Measurements from ENCODE around the gene STMN3. TPM values are rescaled to one million over a fixed set of nuclear protein-coding genes. Genes with fewer than 3 reads are reported as not detected.

STMN3 gene
- total RNA-seq, 1 experiment from 2014 or later = 138 TPM

DNA sequence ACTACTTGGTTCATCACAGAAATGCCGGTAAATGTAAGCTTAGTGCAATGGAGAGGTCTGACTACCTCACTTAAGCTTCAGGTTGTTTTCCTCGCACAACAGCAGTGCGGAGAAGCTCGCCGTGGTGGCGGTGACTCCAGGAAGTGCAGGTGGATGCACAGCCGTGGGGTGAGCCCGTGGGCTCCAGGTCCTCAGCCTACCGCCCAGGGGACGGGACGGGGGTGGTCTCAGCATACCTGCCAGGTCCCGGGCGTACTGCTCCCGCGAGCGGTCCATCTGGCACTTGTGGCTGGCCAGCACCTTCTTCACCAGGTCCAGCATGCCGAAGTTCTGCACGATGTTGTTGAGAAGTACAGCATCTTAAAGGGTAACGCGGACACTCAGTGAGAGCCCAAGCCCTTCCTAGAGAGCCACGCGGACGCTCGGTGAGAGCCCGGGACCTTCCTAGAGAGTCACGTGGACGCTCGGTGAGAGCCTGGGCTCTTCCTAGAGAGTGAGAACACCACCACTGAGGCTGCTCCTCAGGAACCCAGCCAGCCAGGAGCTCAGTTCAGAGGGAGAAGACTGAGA, 61.4 kb downstream of the STMN3 start:
- no peak for TF ChIP-seq ELF1 (IDR thresholded peaks at IDR 0.05; ENCODE audit: borderline replicate concordance, low read depth)
- no peak for TF ChIP-seq TCF7L2 (IDR thresholded peaks at IDR 0.05; ENCODE audit: borderline replicate concordance, extremely low read depth, insufficient read depth, insufficient read length)
- TF ChIP-seq SRF (IDR thresholded peaks at IDR 0.05; ENCODE audit: low read depth) = no peak
- no peak for TF ChIP-seq ZFX (IDR thresholded peaks at IDR 0.05)
- no peak for TF ChIP-seq RAD21 (IDR thresholded peaks at IDR 0.05; ENCODE audit: low read depth)
- no peak overlapping the region for H3K4me3 ChIP-seq (replicated peaks in 1 of 2; ENCODE audit: low read depth in 1 of 2, low read length in 2 of 2)
- H3K36me3 ChIP-seq (ENCODE audit: control insufficient read depth in 1 of 2, insufficient read depth in 2 of 2, low read length in 2 of 2) = no peaks in the 10 kb centered on the region
- ATAC-seq = no peak
- ChIA-PET RAD21 (ENCODE audit: low non-redundant PET in 1 of 2, low total read pairs in 2 of 2, uncharacterized antibody in 2 of 2, unreplicated experiment in 2 of 2) (no interaction called here), POLR2A (interaction anchor here (0.5 kb wide), 1 partner anchor 50 kb away, joined by 5 read pairs; no protein-coding TSS in a partner anchor), CTCF (no interaction called here)
- no peaks in the 10 kb centered on the region for H3K79me2 ChIP-seq (ENCODE audit: insufficient read depth, low read length)
- no TSS peak for BruUV-seq (replicated peaks)
- intact Hi-C loops (cut with micrococcal nuclease) = no loop called here
- H3K9me3 ChIP-seq (ENCODE audit: control insufficient read depth in 1 of 2, insufficient read depth in 1 of 2, low read depth in 1 of 2, low read length in 2 of 2) = no peaks in the 10 kb centered on the region
- H3K9me2 ChIP-seq (ENCODE audit: insufficient read depth) = no peaks in the 10 kb centered on the region
- no peak overlapping the region for H3K27ac ChIP-seq (ENCODE audit: low read depth, low read length)
- no peak overlapping the region for H3K9ac ChIP-seq (ENCODE audit: low read length)
- peaks cover 0 to 7% of the 10 kb centered on the region in 2 experiments; a peak in 2 of 4 replicates for H3K4me1 ChIP-seq (ENCODE audit: control insufficient read depth in 1 of 2, insufficient read depth in 2 of 2, low read length in 2 of 2)
- no peaks in the 10 kb centered on the region for H4K20me1 ChIP-seq (ENCODE audit: insufficient read depth)
- no peak for DNase-seq (ENCODE audit: low read depth, low spot score)
- H2AFZ ChIP-seq (ENCODE audit: low read depth, low read length, poor library complexity, severe bottlenecking) = no peak overlapping the region
- no peak overlapping the region for H3K4me2 ChIP-seq (ENCODE audit: low read length)
- no peaks in the 10 kb centered on the region for H3K27me3 ChIP-seq (ENCODE audit: insufficient read depth, low read length)

DNA sequence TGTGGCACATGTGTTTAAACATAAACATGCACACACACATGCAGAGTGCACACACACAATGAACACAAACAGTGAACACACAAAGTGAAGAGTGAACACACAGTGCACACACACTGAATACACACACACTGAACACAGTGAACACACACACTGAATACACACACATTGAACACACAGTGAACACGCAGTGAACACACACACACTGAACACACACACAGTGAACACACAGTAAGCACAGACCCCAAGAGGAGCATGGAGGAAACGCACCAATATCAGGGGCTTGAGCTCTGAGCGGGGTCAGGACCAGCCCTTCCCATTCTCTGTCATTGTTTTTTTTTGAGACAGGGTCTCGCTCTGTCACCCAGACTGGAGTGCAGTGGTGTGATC, 62.1 kb downstream of the STMN3 start:
- Histone ChIP-seq H3K27ac (ENCODE audit: low read depth, low read length) (no peak overlapping the region), H3K4me1 (ENCODE audit: control insufficient read depth in 1 of 2, insufficient read depth in 2 of 2, low read length in 2 of 2) (peaks cover 0 to 7% of the 10 kb centered on the region in 2 experiments; a peak in 2 of 4 replicates), H3K79me2 (ENCODE audit: insufficient read depth, low read length) (no peaks in the 10 kb centered on the region), H4K20me1 (ENCODE audit: insufficient read depth) (no peaks in the 10 kb centered on the region), H3K9me3 (ENCODE audit: control insufficient read depth in 1 of 2, insufficient read depth in 1 of 2, low read depth in 1 of 2, low read length in 2 of 2) (no peaks in the 10 kb centered on the region), H3K9ac (ENCODE audit: low read length) (no peak overlapping the region), H2AFZ (ENCODE audit: low read depth, low read length, poor library complexity, severe bottlenecking) (no peak overlapping the region), H3K27me3 (ENCODE audit: insufficient read depth, low read length) (no peaks in the 10 kb centered on the region), H3K9me2 (ENCODE audit: insufficient read depth) (no peaks in the 10 kb centered on the region), H3K4me3 (replicated peaks in 1 of 2; ENCODE audit: low read depth in 1 of 2, low read length in 2 of 2) (no peak overlapping the region), H3K36me3 (ENCODE audit: control insufficient read depth in 1 of 2, insufficient read depth in 2 of 2, low read length in 2 of 2) (no peaks in the 10 kb centered on the region), H3K4me2 (ENCODE audit: low read length) (no peak overlapping the region)
- ChIA-PET RAD21 (ENCODE audit: low non-redundant PET in 1 of 2, low total read pairs in 2 of 2, uncharacterized antibody in 2 of 2, unreplicated experiment in 2 of 2) (no interaction called here), CTCF (no interaction called here), POLR2A (interaction anchor here (0.5 kb wide), 1 partner anchor 51 kb away, joined by 5 read pairs; no protein-coding TSS in a partner anchor)
- no TSS peak for BruUV-seq (replicated peaks)
- intact Hi-C loops (cut with micrococcal nuclease) = no loop called here
- DNase-seq (ENCODE audit: low read depth, low spot score) = no peak
- no peak for ATAC-seq
- TF ChIP-seq, protein P1, sequence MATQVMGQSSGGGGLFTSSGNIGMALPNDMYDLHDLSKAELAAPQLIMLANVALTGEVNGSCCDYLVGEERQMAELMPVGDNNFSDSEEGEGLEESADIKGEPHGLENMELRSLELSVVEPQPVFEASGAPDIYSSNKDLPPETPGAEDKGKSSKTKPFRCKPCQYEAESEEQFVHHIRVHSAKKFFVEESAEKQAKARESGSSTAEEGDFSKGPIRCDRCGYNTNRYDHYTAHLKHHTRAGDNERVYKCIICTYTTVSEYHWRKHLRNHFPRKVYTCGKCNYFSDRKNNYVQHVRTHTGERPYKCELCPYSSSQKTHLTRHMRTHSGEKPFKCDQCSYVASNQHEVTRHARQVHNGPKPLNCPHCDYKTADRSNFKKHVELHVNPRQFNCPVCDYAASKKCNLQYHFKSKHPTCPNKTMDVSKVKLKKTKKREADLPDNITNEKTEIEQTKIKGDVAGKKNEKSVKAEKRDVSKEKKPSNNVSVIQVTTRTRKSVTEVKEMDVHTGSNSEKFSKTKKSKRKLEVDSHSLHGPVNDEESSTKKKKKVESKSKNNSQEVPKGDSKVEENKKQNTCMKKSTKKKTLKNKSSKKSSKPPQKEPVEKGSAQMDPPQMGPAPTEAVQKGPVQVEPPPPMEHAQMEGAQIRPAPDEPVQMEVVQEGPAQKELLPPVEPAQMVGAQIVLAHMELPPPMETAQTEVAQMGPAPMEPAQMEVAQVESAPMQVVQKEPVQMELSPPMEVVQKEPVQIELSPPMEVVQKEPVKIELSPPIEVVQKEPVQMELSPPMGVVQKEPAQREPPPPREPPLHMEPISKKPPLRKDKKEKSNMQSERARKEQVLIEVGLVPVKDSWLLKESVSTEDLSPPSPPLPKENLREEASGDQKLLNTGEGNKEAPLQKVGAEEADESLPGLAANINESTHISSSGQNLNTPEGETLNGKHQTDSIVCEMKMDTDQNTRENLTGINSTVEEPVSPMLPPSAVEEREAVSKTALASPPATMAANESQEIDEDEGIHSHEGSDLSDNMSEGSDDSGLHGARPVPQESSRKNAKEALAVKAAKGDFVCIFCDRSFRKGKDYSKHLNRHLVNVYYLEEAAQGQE (IDR thresholded peaks at IDR 0.05; ENCODE audit: low read depth) = no peak
- TF ChIP-seq, protein P2, sequence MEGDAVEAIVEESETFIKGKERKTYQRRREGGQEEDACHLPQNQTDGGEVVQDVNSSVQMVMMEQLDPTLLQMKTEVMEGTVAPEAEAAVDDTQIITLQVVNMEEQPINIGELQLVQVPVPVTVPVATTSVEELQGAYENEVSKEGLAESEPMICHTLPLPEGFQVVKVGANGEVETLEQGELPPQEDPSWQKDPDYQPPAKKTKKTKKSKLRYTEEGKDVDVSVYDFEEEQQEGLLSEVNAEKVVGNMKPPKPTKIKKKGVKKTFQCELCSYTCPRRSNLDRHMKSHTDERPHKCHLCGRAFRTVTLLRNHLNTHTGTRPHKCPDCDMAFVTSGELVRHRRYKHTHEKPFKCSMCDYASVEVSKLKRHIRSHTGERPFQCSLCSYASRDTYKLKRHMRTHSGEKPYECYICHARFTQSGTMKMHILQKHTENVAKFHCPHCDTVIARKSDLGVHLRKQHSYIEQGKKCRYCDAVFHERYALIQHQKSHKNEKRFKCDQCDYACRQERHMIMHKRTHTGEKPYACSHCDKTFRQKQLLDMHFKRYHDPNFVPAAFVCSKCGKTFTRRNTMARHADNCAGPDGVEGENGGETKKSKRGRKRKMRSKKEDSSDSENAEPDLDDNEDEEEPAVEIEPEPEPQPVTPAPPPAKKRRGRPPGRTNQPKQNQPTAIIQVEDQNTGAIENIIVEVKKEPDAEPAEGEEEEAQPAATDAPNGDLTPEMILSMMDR (IDR thresholded peaks at IDR 0.05 in 2 of 3, conservative IDR thresholded peaks at IDR 0.05 in 1 of 3; ENCODE audit: borderline replicate concordance in 1 of 3, insufficient read depth in 1 of 3, low read depth in 2 of 3, low read length in 2 of 3) = no peak
- TF ChIP-seq SIN3A (IDR thresholded peaks at IDR 0.05; ENCODE audit: low read depth) (no peak), ELF1 (IDR thresholded peaks at IDR 0.05; ENCODE audit: borderline replicate concordance, low read depth) (no peak), RAD21 (IDR thresholded peaks at IDR 0.05; ENCODE audit: low read depth) (no peak), JUND (IDR thresholded peaks at IDR 0.05) (no peak), YY1 (IDR thresholded peaks at IDR 0.05; ENCODE audit: extremely low read depth, insufficient replicate concordance, low read depth, low read length) (no peak), SP1 (IDR thresholded peaks at IDR 0.05; ENCODE audit: low read depth) (no peak), TCF7L2 (IDR thresholded peaks at IDR 0.05; ENCODE audit: borderline replicate concordance, extremely low read depth, insufficient read depth, insufficient read length) (no peak), CEBPB (IDR thresholded peaks at IDR 0.05; ENCODE audit: low read depth) (no peak), POLR2A (IDR thresholded peaks at IDR 0.05; ENCODE audit: borderline replicate concordance, extremely low read depth, insufficient read depth, insufficient read length) (no peak), EZH2phosphoT487 (IDR thresholded peaks at IDR 0.05; ENCODE audit: borderline replicate concordance) (no peak), CBX3 (IDR thresholded peaks at IDR 0.05; ENCODE audit: low read depth) (no peak)
- TF ChIP-seq, protein P3, sequence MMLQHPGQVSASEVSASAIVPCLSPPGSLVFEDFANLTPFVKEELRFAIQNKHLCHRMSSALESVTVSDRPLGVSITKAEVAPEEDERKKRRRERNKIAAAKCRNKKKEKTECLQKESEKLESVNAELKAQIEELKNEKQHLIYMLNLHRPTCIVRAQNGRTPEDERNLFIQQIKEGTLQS (IDR thresholded peaks at IDR 0.05) = no peak
